Stimulated activated CD4-positive, alpha-beta T cell treated with anti-CD3 and anti-CD28 coated beads, Interleukin-1b, Interleukin-23, amount 100 ng/mL, for 48 hours (primary cell): ENCODE results near the gene SIRT2.
"Not testable (repeated sequence)": the region's sequence is repeated elsewhere in the genome, so short reads cannot be mapped to it uniquely, and the experiment has no call there.

ENCODE experiments used
- DNase-seq: peaks from one replicate; pipeline ENCODE4 v3.0.0-alpha.2; 2020

SIRT2 gene

GRCh38 chr19:38842439-38843174, 56.8 kb downstream of the SIRT2 start:
- DNase-seq, result peak; percentile 65

GRCh38 chr19:38841787-38842438, 57.5 kb downstream of the SIRT2 start:
- peak; percentile 33 for DNase-seq

- no peak for DNase-seq
These were observed 58.1 kb downstream of the SIRT2 start for GRCh38 chr19:38841180-38841766.

- DNase-seq, result no peak
These were observed 58.8 kb downstream of the SIRT2 start for GRCh38 chr19:38840583-38840968.

GRCh38 chr19:38839816-38840582, 59.4 kb downstream of the SIRT2 start:
- DNase-seq, result peak; percentile 35

GRCh38 chr19:38838986-38839761, 60.2 kb downstream of the SIRT2 start:
- no peak for DNase-seq

GRCh38 chr19:38838208-38838985, 61.0 kb downstream of the SIRT2 start:
- peak; percentile 81 for DNase-seq

- no peak for DNase-seq
These were observed 61.7 kb downstream of the SIRT2 start for GRCh38 chr19:38837656-38838121.

- no peak for DNase-seq
These were observed 62.3 kb downstream of the SIRT2 start for GRCh38 chr19:38836983-38837626.

- DNase-seq, result no peak
These were observed 63.0 kb downstream of the SIRT2 start for GRCh38 chr19:38836159-38836982.

- no peak for DNase-seq
These were observed 64.8 kb downstream of the SIRT2 start for GRCh38 chr19:38834590-38834989.

- no peak for DNase-seq
These were observed 65.3 kb downstream of the SIRT2 start for GRCh38 chr19:38834104-38834490.

- DNase-seq, result no peak
These were observed 66.4 kb downstream of the SIRT2 start for GRCh38 chr19:38833092-38833425.

GRCh38 chr19:38831142-38831605, 68.2 kb downstream of the SIRT2 start:
- DNase-seq, result no peak

GRCh38 chr19:38830039-38830733, 69.2 kb downstream of the SIRT2 start:
- no peak for DNase-seq

GRCh38 chr19:38829203-38829602, 70.2 kb downstream of the SIRT2 start:
- not testable (repeated sequence) for DNase-seq
